GM12878 (cell line): Measurements from ENCODE around the gene ZNF662. TPM values are rescaled to one million over a fixed set of nuclear protein-coding genes. Genes with fewer than 3 reads are reported as not detected.

Source experiments
- ATAC-seq: fragments of 200-7000 bp; cut with Tn5 transposase; 3 replicates; pipeline ENCODE4 v1.9.1; 2020; ENCODE audit warnings: mild to moderate bottlenecking, moderate library complexity
- BruUV-seq: library from RNA; stranded (reverse); fragments of 400-500 nt; replicated peaks from 2 replicates; lab custom pipeline; 2021; lab: Mats Ljungman, UMichigan
- CTCF ChIA-PET: fragments of 300-600 bp; sonication (Branson Sonifier 250); formaldehyde crosslinking; extraction: SDS; loops from one replicate; lab custom pipeline; 2021; ENCODE audit warnings: inconsistent platforms; lab: Yijun Ruan, JAX
- POLR2A ChIA-PET: fragments of 350-600 bp; formaldehyde crosslinking; extraction: SDS; loops from one replicate; lab custom pipeline; 2021; ENCODE audit warnings: inconsistent platforms; lab: Charles Lee
- RAD21 ChIA-PET: fragments of 300-600 bp; sonication (Branson Sonifier 250); formaldehyde crosslinking; loops from one replicate; lab custom pipeline; 2023; ENCODE audit warnings: antibody characterized with exemption; ENCODE audit not compliant: unreplicated experiment; lab: Charles Lee
- SMC1A ChIA-PET: fragments of 300-600 bp; sonication (Branson Sonifier 250); formaldehyde crosslinking; loops from one replicate; lab custom pipeline; 2023; ENCODE audit not compliant: unreplicated experiment, uncharacterized antibody; lab: Charles Lee
- DNase-seq: peaks from one replicate; pipeline ENCODE4 v3.0.0-alpha.2; 2011; ENCODE audit warnings: low read depth, low spot score
- FAIRE-seq: peaks from 3 replicates; lab custom pipeline; 2011; peaks lifted over from hg19 to GRCh38; lab: Jason Lieb, UNC
- H2AFZ ChIP-seq: 2 replicates; pipeline ENCODE4 v1.6.0; 2011; ENCODE audit warnings: low read depth, low read length, control low read depth; ENCODE audit not compliant: control insufficient read depth
- H3K27ac ChIP-seq: 2 replicates; pipeline ENCODE4 v1.5.1; 2011; ENCODE audit warnings: control low read depth; ENCODE audit not compliant: control insufficient read depth, insufficient read depth
- H3K27me3 ChIP-seq, 2 experiments: replicated peaks in 1 of 2; 2 replicates each; pipeline versions ENCODE4 v1.6.0 to v1.6.1; 2011; ENCODE audit warnings: low read length in 1 of 2; ENCODE audit not compliant: control insufficient read depth in 2 of 2, insufficient read depth in 2 of 2
- H3K36me3 ChIP-seq, 2 experiments: 2 replicates each; pipeline ENCODE4 v1.5.1; 2011; ENCODE audit warnings: low read length in 1 of 2; ENCODE audit not compliant: control insufficient read depth in 2 of 2, insufficient read depth in 2 of 2
- H3K4me1 ChIP-seq: 2 replicates; pipeline ENCODE4 v1.6.1; 2011; ENCODE audit warnings: mild to moderate bottlenecking, low read length, moderate library complexity, mixed read lengths; ENCODE audit not compliant: control insufficient read depth, insufficient read depth
- H3K4me2 ChIP-seq: 2 replicates; pipeline ENCODE4 v1.6.0; 2011; ENCODE audit warnings: control low read depth; ENCODE audit not compliant: control insufficient read depth, insufficient read depth
- H3K4me3 ChIP-seq: fragments of 200-600 bp; sonication (generic); 2 replicates; pipeline ENCODE4 v1.5.1; 2016
- H3K79me2 ChIP-seq: 2 replicates; pipeline ENCODE4 v1.6.0; 2011; ENCODE audit warnings: low read length; ENCODE audit not compliant: control insufficient read depth, insufficient read depth
- H3K9ac ChIP-seq: 2 replicates; pipeline ENCODE4 v1.8.0; 2011; ENCODE audit warnings: low read length, control low read depth, mixed read lengths; ENCODE audit not compliant: control insufficient read depth, insufficient read depth
- H3K9me3 ChIP-seq: replicated peaks from 3 replicates; pipeline ENCODE4 v1.5.1; 2011; ENCODE audit warnings: mild to moderate bottlenecking, low read length; ENCODE audit not compliant: control insufficient read depth, insufficient read depth
- H4K20me1 ChIP-seq: 2 replicates; pipeline ENCODE4 v1.6.0; 2011; ENCODE audit not compliant: control insufficient read depth, insufficient read depth
- CEBPZ ChIP-seq: fragments of 150-350 bp; IDR thresholded peaks from 2 replicates; pipeline ENCODE4 v1.6.1; 2016; ENCODE audit warnings: low read depth, low read length
- ETV6 ChIP-seq, 2 experiments: fragments of 450-650 bp in 1 of 2; IDR thresholded peaks in 1 of 2; conservative IDR thresholded peaks in 1 of 2; 2 replicates each; pipeline ENCODE4 v1.6.1; 2014; ENCODE audit warnings: antibody characterized with exemption in 1 of 2, borderline replicate concordance in 1 of 2, low read depth in 1 of 2, mild to moderate bottlenecking in 1 of 2, moderate library complexity in 1 of 2
- EZH2 ChIP-seq: IDR thresholded peaks from 2 replicates; pipeline ENCODE4 v1.6.1; 2012; ENCODE audit warnings: low read depth, mild to moderate bottlenecking, control low read depth, inconsistent platforms, low read length, borderline replicate concordance; ENCODE audit not compliant: control insufficient read depth
- IRF3 ChIP-seq: fragments of 450-650 bp; IDR thresholded peaks from 2 replicates; pipeline ENCODE4 v1.6.1; 2014; ENCODE audit warnings: mild to moderate bottlenecking
- IRF5 ChIP-seq: fragments of 450-650 bp; IDR thresholded peaks from 2 replicates; pipeline ENCODE4 v1.6.1; 2017; ENCODE audit warnings: borderline replicate concordance
- MLLT1 ChIP-seq: fragments of 450-650 bp; IDR thresholded peaks from 2 replicates; pipeline ENCODE4 v1.6.1; 2016; ENCODE audit warnings: mild to moderate bottlenecking
- MYC ChIP-seq: IDR thresholded peaks from 2 replicates; pipeline ENCODE4 v1.6.1; 2011; ENCODE audit warnings: mild to moderate bottlenecking, low read length, moderate library complexity, inconsistent platforms; ENCODE audit not compliant: insufficient read depth, insufficient replicate concordance, insufficient read length, severe bottlenecking
- NR2C2 ChIP-seq: IDR thresholded peaks from 2 replicates; pipeline ENCODE4 v1.6.1; 2011; ENCODE audit warnings: borderline replicate concordance, low read depth; ENCODE audit not compliant: control insufficient read depth, insufficient read length
- PAX5 ChIP-seq: IDR thresholded peaks from 2 replicates; pipeline ENCODE4 v1.6.1; 2011; ENCODE audit warnings: low read depth, low read length, borderline replicate concordance
- POLR2AphosphoS2 ChIP-seq: IDR thresholded peaks from 2 replicates; pipeline ENCODE4 v1.6.1; 2011; ENCODE audit warnings: low read depth, mild to moderate bottlenecking, low read length, improper control_type of control experiment, moderate library complexity
- RFX5 ChIP-seq: IDR thresholded peaks from 2 replicates; pipeline ENCODE4 v1.6.1; 2011; ENCODE audit warnings: low read depth, low read length, improper control_type of control experiment
- SMC3 ChIP-seq: IDR thresholded peaks from 2 replicates; pipeline ENCODE4 v1.6.1; 2011; ENCODE audit warnings: low read length, improper control_type of control experiment, borderline replicate concordance
- SUZ12 ChIP-seq: fragments of 200-600 bp; sonication (generic); IDR thresholded peaks from one replicate; pipeline ENCODE4 v1.6.1; 2018; ENCODE audit warnings: antibody characterized with exemption, mild to moderate bottlenecking; ENCODE audit not compliant: unreplicated experiment
- WRNIP1 ChIP-seq: IDR thresholded peaks from 2 replicates; pipeline ENCODE4 v1.6.1; 2011; ENCODE audit warnings: low read depth, low read length, improper control_type of control experiment, borderline replicate concordance
- WGBS: methylation state at CpG from one replicate; pipeline ENCODE4 v1.1.6; 2016; ENCODE audit warnings: low lambda C conversion rate; ENCODE audit not compliant: insufficient replicate concordance, insufficient coverage; ENCODE audit errors: missing lambda C conversion rate; 5-methylcytosine and 5-hydroxymethylcytosine counted together
- in situ Hi-C: fragments of 300-500 bp; cut with MboI; formaldehyde crosslinking; loops from 9 replicates; pipeline ENCODE4 v1.14.3; 2018; ENCODE audit warnings: mixed read lengths
- intact Hi-C: fragments of 100-400 bp; cut with micrococcal nuclease; formaldehyde crosslinking; loops from one replicate; pipeline ENCODE4 v1.14.2; 2022; ENCODE audit not compliant: unreplicated experiment
- polyA plus RNA-seq, 11 experiments: library from polyadenylated mRNA; depleted of rRNA in 4 of 11; unstranded in 6 of 11; stranded (reverse) in 5 of 11; fragments of >200 nt; fragmentation: Nextera tagmentation in 4 of 11; fragmentation: Illumina TruSeq in 1 of 11; extraction: Ambion mirVana in 4 of 11; extraction: Trizol in 1 of 11; gene quantifications; 1 replicate in 1 of 11; 2 replicates in 10 of 11; pipeline versions ENCODE4 v1.2.1 to v1.2.3, GENCODE V29; 2011 to 2016; ENCODE audit warnings: inconsistent platforms in 2 of 11, missing spikeins in 2 of 11, low read depth in 1 of 11
- total RNA-seq, 4 experiments: library from RNA; depleted of rRNA in 3 of 4; stranded (reverse); fragments of >200 nt in 3 of 4; fragmentation: Illumina TruSeq in 1 of 4; extraction: Trizol in 1 of 4; gene quantifications; 2 replicates each; pipeline versions ENCODE4 v1.2.1 to v1.2.3, GENCODE V29; 2013 to 2021

Gene ZNF662
- total and polyA plus RNA-seq, 10 of the 15 experiments (the other 5 are each of a cell fraction or from before 2014, with no cell fraction given), result not detected

GRCh38 chr3:42963269-42963668, 57.3 kb downstream of the ZNF662 start:
- Histone ChIP-seq H3K4me2 (no peak overlapping the region), H3K4me3 (no peak overlapping the region), H3K36me3 (no peaks in the 10 kb centered on the region), H3K4me1 (no peaks in the 10 kb centered on the region), H4K20me1 (no peaks in the 10 kb centered on the region), H3K9ac (no peak overlapping the region), H3K9me3 (no peaks in the 10 kb centered on the region), H3K27ac (no peak overlapping the region), H3K79me2 (no peaks in the 10 kb centered on the region), H2AFZ (no peak overlapping the region), H3K27me3 (no peaks in the 10 kb centered on the region)
- ATAC-seq (no peak), DNase-seq (no peak), FAIRE-seq (no peak)
- ChIA-PET POLR2A (no interaction called here), RAD21 (interaction anchor here (1.7 to 3.0 kb wide), 2 partner anchors 109 to 540 kb away, joined by 10 to 50 read pairs; no protein-coding TSS in a partner anchor), SMC1A (interaction anchor here (1.1 to 3.8 kb wide), 4 partner anchors 43 to 198 kb away, joined by 4 to 42 read pairs (median 31); no protein-coding TSS in a partner anchor), CTCF (interaction anchor here (0.8 to 5.6 kb wide), 7 partner anchors 71 to 417 kb away, joined by 3 to 87 read pairs (median 12); no protein-coding TSS in a partner anchor)
- no TSS peak for BruUV-seq
- intact Hi-C loops, result no loop called here
- in situ Hi-C loops, result loop anchor here (10.0 kb wide), 2 partner anchors 412 to 542 kb away; no protein-coding TSS in a partner anchor
- 47% methylated on average over 2 of the region's 2 CpGs for WGBS
- no peak for TF ChIP-seq PAX5
- TF ChIP-seq MLLT1, result no peak
- TF ChIP-seq RFX5, result no peak
- TF ChIP-seq IRF3, result no peak
- TF ChIP-seq POLR2AphosphoS2, result no peak
- TF ChIP-seq ETV6 (conservative IDR thresholded peaks at IDR 0.05 in 1 of 2, IDR thresholded peaks at IDR 0.05 in 1 of 2; ENCODE audit: borderline replicate concordance in 1 of 2, low read depth in 1 of 2), result no peak
- TF ChIP-seq MYC, result no peak
- TF ChIP-seq SUZ12, result no peak
- TF ChIP-seq CEBPZ, result no peak
- no peak for TF ChIP-seq NR2C2
- TF ChIP-seq IRF5, result no peak
- no peak for TF ChIP-seq EZH2
- TF ChIP-seq SMC3, result no peak
- no peak for TF ChIP-seq WRNIP1
